ENCODE data around the gene CACYBP.

DNA sequence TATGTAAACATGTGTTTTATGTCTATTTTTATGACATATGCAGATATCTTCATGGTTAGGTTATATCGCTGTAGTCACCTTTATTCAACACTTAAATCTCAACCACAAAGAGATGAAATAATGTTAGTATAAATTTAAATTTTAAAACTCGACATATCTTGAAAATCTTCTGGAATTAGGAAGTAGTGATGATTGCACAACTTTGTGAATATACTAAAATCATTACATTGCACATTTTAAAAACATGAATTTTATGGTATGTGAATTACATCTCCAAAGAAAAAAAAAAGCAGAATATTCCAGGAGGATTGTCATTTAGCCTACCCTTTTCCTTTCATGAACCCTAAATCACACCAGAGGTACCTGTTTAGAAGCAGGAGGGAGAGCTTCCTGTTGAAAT, 39.4 kb upstream of the CACYBP start:
- no peak for TF ChIP-seq EZH2phosphoT487 (IDR thresholded peaks at IDR 0.05; ENCODE audit: insufficient read depth, low read depth)
- TF ChIP-seq EZH2 (IDR thresholded peaks at IDR 0.05; ENCODE audit: insufficient read depth, poor library complexity, severe bottlenecking), result no peak

All from GM23248 (cell line).